Lung (tissue), 12 donors: ENCODE data around the gene P4HB. TPM values are rescaled to one million over a fixed set of nuclear protein-coding genes. Genes with fewer than 3 reads are reported as not detected.

ENCODE experiments used
- ATAC-seq: fragments of 200-7000 bp; cut with Tn5 transposase; one replicate; pipeline ENCODE4 v1.9.1; 2020; ENCODE audit warnings: moderate number of reproducible peaks; ENCODE audit not compliant: insufficient read depth, low FRiP score
- DNase-seq, 3 donors: peaks; one replicate each; pipeline ENCODE4 v3.0.0-alpha.2; 2013 to 2017
- H3K27ac ChIP-seq, 2 donors: one replicate each; pipeline ENCODE4 v1.5.1; 2013; ENCODE audit warnings: mild to moderate bottlenecking in 2 of 2, moderate library complexity in 2 of 2, control low read depth in 1 of 2, inconsistent platforms in 1 of 2, low read depth in 1 of 2, low read length in 1 of 2
- H3K27me3 ChIP-seq, 3 donors: one replicate each; pipeline ENCODE4 v1.5.1; 2013; ENCODE audit warnings: low read length in 2 of 3; ENCODE audit not compliant: control insufficient read depth in 3 of 3, insufficient read depth in 3 of 3
- H3K36me3 ChIP-seq, 4 donors: one replicate each; pipeline ENCODE4 v1.5.1; 2013; ENCODE audit warnings: low read length in 4 of 4, mild to moderate bottlenecking in 1 of 4, moderate library complexity in 1 of 4; ENCODE audit not compliant: control insufficient read depth in 4 of 4, insufficient read depth in 4 of 4
- H3K4me1 ChIP-seq, 5 donors: one replicate each; pipeline ENCODE4 v1.5.1; 2013; ENCODE audit warnings: low read length in 5 of 5, mild to moderate bottlenecking in 2 of 5, moderate library complexity in 1 of 5; ENCODE audit not compliant: control insufficient read depth in 5 of 5, insufficient read depth in 5 of 5
- H3K4me3 ChIP-seq: one replicate; pipeline ENCODE4 v1.5.1; 2013; ENCODE audit warnings: mild to moderate bottlenecking, control low read depth, moderate library complexity
- H3K9ac ChIP-seq, 2 donors: one replicate each; pipeline ENCODE4 v1.5.1; 2013; ENCODE audit warnings: low read length in 2 of 2, control low read depth in 1 of 2; ENCODE audit not compliant: insufficient read depth in 1 of 2
- H3K9me3 ChIP-seq, 4 donors: one replicate each; pipeline ENCODE4 v1.5.1; 2013; ENCODE audit warnings: low read length in 3 of 4, mild to moderate bottlenecking in 1 of 4, moderate library complexity in 1 of 4; ENCODE audit not compliant: control insufficient read depth in 4 of 4, insufficient read depth in 3 of 4
- CTCF ChIP-seq: IDR thresholded peaks from 2 replicates; pipeline ENCODE4 v1.5.1; 2012; ENCODE audit warnings: mild to moderate bottlenecking; ENCODE audit errors: control extremely low read depth, extremely low read depth
- WGBS, 2 donors: extraction: QIAGEN DNeasy Blood & Tissue Kit; methylation state at CpG; one replicate each; pipeline ENCODE4 v1.1.7; 2013; 5-methylcytosine and 5-hydroxymethylcytosine counted together
- polyA plus RNA-seq, 2 donors: library from polyadenylated mRNA; stranded (reverse); fragments of 200-250 nt; gene quantifications; one replicate each; pipeline ENCODE4 v1.2.1, GENCODE V29; 2013
- total RNA-seq, 2 donors: library from RNA; depleted of rRNA in 1 of 2; stranded (reverse); fragments of >200 nt in 1 of 2; gene quantifications; one replicate each; pipeline ENCODE4 v1.2.1, GENCODE V29; 2014 to 2021
- donor health status: control.
- donor health status: control.
- donor health status: Bipolar disorder and iron deficiency.
- donor health status: healthy.
- donor health status: DM: yes; HTN: yes; CAD: no.

Gene P4HB
- total and polyA plus RNA-seq, 4 donors, result 356 to 990 (median 779) TPM

GRCh38 chr17:81903415-81903831 lies 43.1 kb upstream of the P4HB start:
- ATAC-seq, result no peak
- H3K4me1 ChIP-seq, result peaks cover 0 to 10% (median 0%) of the 10 kb centered on the region in 5 donors

GRCh38 chr17:81902653-81903414 lies 42.5 kb upstream of the P4HB start:
- Histone ChIP-seq H3K36me3 (peaks cover 3 to 52% (median 11%) of the 10 kb centered on the region in 4 donors), H3K9me3 (no peaks in the 10 kb centered on the region), H3K9ac (no peak overlapping the region), H3K27ac (no peak overlapping the region), H3K4me3 (no peak overlapping the region), H3K4me1 (peaks cover 0 to 10% (median 0%) of the 10 kb centered on the region in 5 donors), H3K27me3 (no peaks in the 10 kb centered on the region)
- 32 to 48% methylated on average over 32 to 47 of the region's 47 CpGs for WGBS, 2 donors
- TF ChIP-seq CTCF, result no peak
- DNase-seq (no peak), ATAC-seq (no peak)

More at GRCh38 chr17:81903415-81903831, 43.1 kb upstream of the P4HB start:
- Histone ChIP-seq H3K27ac (no peak overlapping the region), H3K36me3 (peaks cover 0 to 52% (median 8%) of the 10 kb centered on the region in 4 donors), H3K27me3 (no peaks in the 10 kb centered on the region), H3K9me3 (no peaks in the 10 kb centered on the region), H3K9ac (no peak overlapping the region), H3K4me3 (no peak overlapping the region)
- WGBS, 2 donors, result 96 to 99% methylated on average over 10 of the region's 10 CpGs
- TF ChIP-seq CTCF, result no peak
- DNase-seq, result no peak

DNA sequence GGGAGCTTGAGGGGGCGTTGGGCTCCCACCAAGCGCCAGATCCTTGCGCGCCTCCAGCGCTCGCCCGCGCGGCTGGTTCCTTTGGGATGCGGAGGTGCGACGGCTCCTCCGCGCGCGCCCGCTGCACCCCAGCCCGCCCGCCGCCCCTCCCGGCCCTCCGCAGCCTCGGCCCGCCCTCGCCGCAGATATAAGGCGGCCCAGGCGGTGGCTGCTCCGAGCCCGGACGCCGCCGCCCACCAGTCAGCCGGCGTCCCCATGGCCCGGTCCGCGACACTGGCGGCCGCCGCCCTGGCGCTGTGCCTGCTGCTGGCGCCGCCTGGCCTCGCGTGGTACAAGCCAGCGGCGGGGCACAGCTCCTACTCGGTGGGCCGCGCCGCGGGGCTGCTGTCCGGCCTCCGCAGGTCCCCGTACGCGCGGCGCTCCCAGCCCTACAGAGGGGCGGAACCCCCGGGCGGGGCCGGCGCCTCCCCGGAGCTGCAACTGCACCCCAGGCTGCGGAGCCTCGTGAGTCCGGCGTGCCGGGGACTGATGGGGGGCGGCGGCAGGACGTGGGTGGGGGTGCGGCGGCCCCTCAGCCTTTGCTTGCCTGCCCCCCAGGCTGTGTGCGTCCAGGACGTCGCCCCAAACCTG lies 41.8 kb upstream of the P4HB start, which contains the start of gene NPB:
NPB (plus strand) TSS at position 216 of the 630 bp plus-strand sequence; CDS start at position 256, 40 bp downstream.
- no peak for TF ChIP-seq CTCF
- Histone ChIP-seq H3K4me1 (peaks cover 0 to 10% (median 0%) of the 10 kb centered on the region in 5 donors), H3K9ac (no peak within 1 kb of the TSS), H3K27ac (no peak within 1 kb of the TSS), H3K27me3 (no peaks in the 10 kb centered on the region), H3K36me3 (peaks cover 3 to 46% (median 12%) of the 10 kb centered on the region in 4 donors), H3K9me3 (no peaks in the 10 kb centered on the region), H3K4me3 (no peak within 1 kb of the TSS)
- ATAC-seq (peak; percentile 46), DNase-seq (peak; percentile 33 to 53 (median 38))
- WGBS, 2 donors, result 1 to 3% methylated on average over 25 to 79 of the region's 79 CpGs
